ENCODE data around the gene RNU6-7.

RNU6-7 gene

DNA sequence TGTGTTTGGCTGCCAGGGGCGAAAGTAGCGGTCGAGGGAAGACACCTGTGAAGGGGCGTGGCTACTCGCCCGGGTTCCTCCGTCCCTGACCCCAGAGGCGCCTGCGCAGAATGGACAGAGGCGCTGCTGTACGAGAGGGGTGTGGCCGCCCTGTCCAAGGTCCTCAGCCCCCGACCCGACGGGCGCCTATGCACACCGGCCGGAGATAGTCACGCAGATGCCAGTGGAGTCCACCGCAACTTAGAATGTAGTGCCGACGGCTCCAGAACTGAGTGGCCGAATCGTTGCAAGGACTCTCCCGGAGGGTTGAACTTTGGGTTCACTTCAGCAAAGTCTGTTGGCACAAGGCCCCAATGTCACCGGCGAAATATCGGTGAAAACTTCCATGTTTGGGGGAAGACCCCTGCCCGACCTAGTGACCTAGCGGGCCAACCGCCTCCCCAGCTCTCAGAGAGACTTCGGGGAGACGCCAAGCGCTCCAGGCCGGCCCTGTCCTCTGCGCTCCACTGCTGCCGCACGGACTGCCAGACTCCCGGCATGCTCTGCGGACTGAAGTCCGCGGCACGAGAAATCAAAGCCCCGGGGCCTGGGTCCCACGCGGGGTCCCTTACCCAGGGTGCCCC is 541 bp upstream of the RNU6-7 start:
- Histone ChIP-seq H2AFZ (ENCODE audit: low read depth, low read length) (peak overlapping the region; percentile 84), H3K79me2 (ENCODE audit: low read length) (no peaks in the 10 kb centered on the region), H3K4me3 (ENCODE audit: low read length) (peak overlapping the region; percentile 97), H3K27ac (ENCODE audit: low read length) (peak overlapping the region; percentile 55), H3K27me3 (ENCODE audit: low read depth, low read length) (peaks cover 8% of the 10 kb centered on the region; the same call in 1 of the 2 replicates), H3K4me2 (ENCODE audit: low read length) (peak overlapping the region; percentile 98), H3K4me1 (ENCODE audit: low read length) (peaks cover 30% of the 10 kb centered on the region), H3K36me3 (replicated peaks; ENCODE audit: low read depth, low read length) (no peaks in the 10 kb centered on the region), H3K9me3 (ENCODE audit: insufficient read depth, low read length) (no peaks in the 10 kb centered on the region), H4K20me1 (ENCODE audit: insufficient read depth, low read length) (0 out of 2 replicates have a peak, but pooled peaks cover 3% of the 10 kb centered on the region), H3K9ac (ENCODE audit: low read length) (peak overlapping the region; percentile 80)
- no peak for TF ChIP-seq EZH2phosphoT487 (IDR thresholded peaks at IDR 0.05; ENCODE audit: low read depth)
- TF ChIP-seq CTCF (IDR thresholded peaks at IDR 0.05; ENCODE audit: low read depth, low read length): no peak

GRCh38 chr14:32202491-32202997 is 699 bp downstream of the RNU6-7 start:
- Histone ChIP-seq H2AFZ (ENCODE audit: low read depth, low read length) (peak overlapping the region; percentile 77), H3K27me3 (ENCODE audit: low read depth, low read length) (peaks cover 19% of the 10 kb centered on the region), H3K9ac (ENCODE audit: low read length) (peak overlapping the region; percentile 80), H3K79me2 (ENCODE audit: low read length) (no peaks in the 10 kb centered on the region), H4K20me1 (ENCODE audit: insufficient read depth, low read length) (peaks cover 8% of the 10 kb centered on the region; the same call in 1 of the 2 replicates), H3K27ac (ENCODE audit: low read length) (peak overlapping the region; percentile 55), H3K36me3 (replicated peaks; ENCODE audit: low read depth, low read length) (no peaks in the 10 kb centered on the region), H3K9me3 (ENCODE audit: insufficient read depth, low read length) (no peaks in the 10 kb centered on the region), H3K4me1 (ENCODE audit: low read length) (peaks cover 40% of the 10 kb centered on the region), H3K4me2 (ENCODE audit: low read length) (peak overlapping the region; percentile 98), H3K4me3 (ENCODE audit: low read length) (peak overlapping the region; percentile 97)
- no peak for TF ChIP-seq EZH2phosphoT487 (IDR thresholded peaks at IDR 0.05; ENCODE audit: low read depth)
- no peak for TF ChIP-seq CTCF (IDR thresholded peaks at IDR 0.05; ENCODE audit: low read depth, low read length)

DNA sequence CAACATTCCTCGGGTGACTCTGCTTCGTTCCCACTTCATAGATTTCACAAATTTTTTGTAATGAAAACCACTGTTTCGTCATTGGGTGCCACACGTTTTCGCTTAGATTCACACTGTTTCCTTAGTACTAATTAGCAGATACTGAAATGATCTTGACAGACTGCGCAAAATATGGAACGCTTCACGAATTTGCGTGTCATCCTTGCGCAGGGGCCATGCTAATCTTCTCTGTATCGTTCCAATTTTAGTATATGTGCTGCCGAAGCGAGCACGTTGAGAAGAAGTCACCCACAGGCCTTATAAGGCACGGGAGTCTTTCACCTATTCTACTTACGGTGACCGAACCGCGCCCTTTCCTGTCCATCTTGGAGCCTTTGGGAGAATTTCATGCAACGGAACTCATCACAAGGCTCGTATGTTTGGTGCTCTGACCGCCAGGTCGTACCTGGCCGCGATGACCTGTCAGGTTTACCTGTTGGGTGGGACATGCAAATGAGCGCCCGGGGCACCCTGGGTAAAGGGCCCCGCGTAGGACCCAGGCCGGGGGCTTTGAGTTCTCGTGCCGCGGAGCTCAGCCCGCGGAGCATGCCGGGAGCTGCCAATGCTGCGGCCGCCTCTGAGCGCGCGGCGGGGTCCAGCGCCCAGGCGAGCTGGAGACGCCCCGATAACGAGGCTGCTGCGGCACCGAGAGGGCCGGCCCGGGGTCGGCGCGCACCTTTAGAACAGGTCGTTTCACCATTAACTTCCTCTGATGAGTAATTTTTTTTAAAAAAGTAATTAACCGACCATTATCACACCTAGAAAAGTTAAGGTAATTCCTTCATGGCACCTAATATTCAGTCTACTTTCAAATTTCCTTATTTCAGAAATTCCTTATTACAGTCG is 1.4 kb downstream of the RNU6-7 start, which contains the start of gene RNU6-8:
RNU6-8 (minus strand) TSS at position 272 of the 885 bp plus-strand sequence.
- peak within 1 kb of the TSS; percentile 96 for H2AFZ ChIP-seq (ENCODE audit: low read depth, low read length)
- H3K4me1 ChIP-seq (ENCODE audit: low read length): peaks cover 40% of the 10 kb centered on the region
- peaks cover 8% of the 10 kb centered on the region; the same call in 1 of the 2 replicates for H4K20me1 ChIP-seq (ENCODE audit: insufficient read depth, low read length)
- H3K27ac ChIP-seq (ENCODE audit: low read length): peak within 1 kb of the TSS; percentile 65
- H3K9ac ChIP-seq (ENCODE audit: low read length): peak within 1 kb of the TSS; percentile 80
- H3K4me3 ChIP-seq (ENCODE audit: low read length): peak within 1 kb of the TSS; percentile 97
- H3K9me3 ChIP-seq (ENCODE audit: insufficient read depth, low read length): no peaks in the 10 kb centered on the region
- H3K4me2 ChIP-seq (ENCODE audit: low read length): peak within 1 kb of the TSS; percentile 98
- no peaks in the 10 kb centered on the region for H3K79me2 ChIP-seq (ENCODE audit: low read length)
- H3K27me3 ChIP-seq (ENCODE audit: low read depth, low read length): peaks cover 26% of the 10 kb centered on the region
- H3K36me3 ChIP-seq (replicated peaks; ENCODE audit: low read depth, low read length): no peaks in the 10 kb centered on the region
- TF ChIP-seq CTCF (IDR thresholded peaks at IDR 0.05; ENCODE audit: low read depth, low read length) (no peak), EZH2phosphoT487 (IDR thresholded peaks at IDR 0.05; ENCODE audit: low read depth) (no peak)

DNA sequence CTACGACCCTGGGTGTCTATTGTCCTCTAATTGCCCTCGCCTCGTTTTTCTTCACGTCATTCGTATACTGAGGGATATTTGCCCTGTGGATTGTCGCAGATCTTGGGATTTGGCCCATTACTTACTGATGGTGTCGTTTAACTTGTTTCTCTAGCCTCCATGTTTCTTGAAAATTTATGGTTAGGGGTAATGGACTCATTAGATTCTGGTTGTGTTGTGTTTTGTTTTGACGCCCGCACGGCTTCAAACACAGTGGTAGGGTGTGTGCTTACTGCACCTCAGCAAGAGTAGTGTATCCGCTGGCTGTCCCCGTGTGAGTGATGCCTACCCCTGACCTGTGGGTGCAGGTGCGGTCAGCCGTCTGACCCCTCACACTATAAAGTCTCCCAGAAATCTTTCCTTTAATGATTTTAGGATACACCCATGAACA is 2.1 kb downstream of the RNU6-7 start:
- H2AFZ ChIP-seq (ENCODE audit: low read depth, low read length): peak overlapping the region; percentile 96
- TF ChIP-seq CTCF (IDR thresholded peaks at IDR 0.05; ENCODE audit: low read depth, low read length) (no peak), EZH2phosphoT487 (IDR thresholded peaks at IDR 0.05; ENCODE audit: low read depth) (no peak)
- peak overlapping the region; percentile 97 for H3K4me3 ChIP-seq (ENCODE audit: low read length)
- no peak overlapping the region for H3K27ac ChIP-seq (ENCODE audit: low read length)
- no peaks in the 10 kb centered on the region for H3K9me3 ChIP-seq (ENCODE audit: insufficient read depth, low read length)
- peaks cover 40% of the 10 kb centered on the region for H3K4me1 ChIP-seq (ENCODE audit: low read length)
- peaks cover 8% of the 10 kb centered on the region; the same call in 1 of the 2 replicates for H4K20me1 ChIP-seq (ENCODE audit: insufficient read depth, low read length)
- no peaks in the 10 kb centered on the region for H3K36me3 ChIP-seq (replicated peaks; ENCODE audit: low read depth, low read length)
- H3K79me2 ChIP-seq (ENCODE audit: low read length): no peaks in the 10 kb centered on the region
- peaks cover 33% of the 10 kb centered on the region for H3K27me3 ChIP-seq (ENCODE audit: low read depth, low read length)
- peak overlapping the region; percentile 97 for H3K4me2 ChIP-seq (ENCODE audit: low read length)
- peak overlapping the region; percentile 80 for H3K9ac ChIP-seq (ENCODE audit: low read length)
